ENCODE data around the gene EXT2.

- no peak for TF ChIP-seq CTCF (IDR thresholded peaks at IDR 0.05; ENCODE audit: insufficient read depth, low read length)
- TF ChIP-seq POLR2AphosphoS5 (IDR thresholded peaks at IDR 0.05; ENCODE audit: low read depth): no peak
- TF ChIP-seq REST (IDR thresholded peaks at IDR 0.05; ENCODE audit: insufficient replicate concordance, low read depth): no peak
Measured at GRCh38 chr11:44157019-44157418, 61.5 kb downstream of the EXT2 start.

Data from HL-60 (cell line).